AG08395 (cell line): ENCODE measurements around the gene APLNR.
A peak's percentile ranks its signal among the peaks of the same experiment; 100 is the strongest.

Experiments
- DNase-seq: peaks from one replicate; pipeline ENCODE4 v3.0.0; 2012; ENCODE audit warnings: mixed read lengths, low spot score

APLNR gene

GRCh38 chr11:57219021-57219627, 17.9 kb downstream of the APLNR start:
- peak; percentile 12 for DNase-seq

DNA sequence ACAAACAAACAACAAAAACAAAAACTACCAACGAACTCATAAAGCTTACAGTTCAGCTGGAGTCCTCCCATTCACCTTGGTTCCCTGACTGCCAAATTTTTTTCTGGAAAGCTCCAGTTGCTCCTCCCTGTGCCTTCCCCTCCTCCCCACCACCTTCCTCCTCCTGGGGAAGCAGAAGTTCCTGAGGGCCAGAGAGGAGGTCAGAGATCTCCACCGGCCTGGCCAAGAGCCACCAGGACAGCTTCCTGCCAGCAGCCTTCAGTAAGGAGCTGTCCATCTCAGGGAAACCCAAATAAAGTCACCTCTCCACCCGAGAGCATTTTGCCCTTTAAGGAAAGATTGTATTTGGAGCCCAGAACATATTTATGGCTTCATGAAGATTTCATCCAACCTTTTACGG, 20.0 kb downstream of the APLNR start:
- no peak for DNase-seq

- DNase-seq, result no peak
Observed at GRCh38 chr11:57216463-57216862, 20.6 kb downstream of the APLNR start.

DNA sequence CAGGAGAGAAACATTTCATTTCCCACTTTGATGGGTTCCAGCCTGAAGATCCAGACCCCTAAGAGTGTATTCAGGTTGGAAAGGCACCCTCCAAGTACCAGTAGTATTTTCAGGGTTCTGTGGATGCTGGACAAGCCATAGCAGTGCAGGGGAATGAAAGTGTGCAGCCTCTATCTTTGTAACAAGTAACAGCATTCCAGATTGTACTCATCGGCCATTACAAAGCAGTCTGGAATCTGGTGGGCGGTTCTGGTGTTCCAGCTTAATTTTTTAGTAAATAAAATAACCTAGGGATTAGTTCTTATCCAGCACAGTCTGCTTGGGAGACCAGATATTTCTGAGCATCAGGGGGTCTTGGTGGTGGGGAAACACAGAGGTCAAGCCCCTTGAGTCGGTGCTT, 22.6 kb downstream of the APLNR start:
- peak; percentile 88 for DNase-seq

DNA sequence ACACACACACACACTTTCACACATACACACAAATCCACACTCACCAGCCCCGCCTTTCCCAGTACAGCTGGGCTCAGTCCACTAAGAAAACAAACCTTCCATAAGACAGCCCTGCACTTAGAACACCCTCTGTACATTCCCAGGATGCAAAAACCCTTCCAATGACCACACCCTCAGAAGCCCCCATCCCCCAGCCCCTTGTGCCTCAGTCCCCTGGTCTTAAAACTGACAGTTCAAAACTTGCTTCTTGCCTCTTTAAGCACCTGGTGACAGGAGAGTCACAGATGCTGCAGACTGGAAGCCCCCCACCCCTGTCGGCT, 23.0 kb downstream of the APLNR start:
- DNase-seq, result peak; percentile 10

- peak; percentile 17 for DNase-seq
Observed at GRCh38 chr11:57213342-57214097, 23.5 kb downstream of the APLNR start.

- no peak for DNase-seq
Observed at GRCh38 chr11:57210781-57211180, 26.3 kb downstream of the APLNR start.

DNA sequence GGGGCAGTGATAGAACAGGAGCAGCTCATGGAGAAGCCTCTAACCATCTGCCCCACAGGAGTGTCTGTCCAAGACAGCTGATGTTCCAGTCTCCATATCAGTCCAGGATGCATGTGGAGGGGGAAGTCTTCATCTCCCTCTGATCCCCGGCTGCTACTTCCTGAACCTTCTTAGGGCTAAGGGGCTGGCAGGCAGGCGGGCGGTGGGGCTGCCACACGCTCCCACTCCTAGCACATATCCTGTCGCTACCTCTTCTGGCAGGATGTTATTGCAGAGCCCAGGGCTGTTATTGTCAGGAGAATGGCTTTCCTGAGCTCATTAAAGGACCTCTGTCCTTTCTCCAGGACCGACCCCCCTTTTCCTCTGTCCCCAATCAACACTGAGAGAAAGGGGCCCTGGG, 29.9 kb downstream of the APLNR start:
- DNase-seq, result no peak

DNA sequence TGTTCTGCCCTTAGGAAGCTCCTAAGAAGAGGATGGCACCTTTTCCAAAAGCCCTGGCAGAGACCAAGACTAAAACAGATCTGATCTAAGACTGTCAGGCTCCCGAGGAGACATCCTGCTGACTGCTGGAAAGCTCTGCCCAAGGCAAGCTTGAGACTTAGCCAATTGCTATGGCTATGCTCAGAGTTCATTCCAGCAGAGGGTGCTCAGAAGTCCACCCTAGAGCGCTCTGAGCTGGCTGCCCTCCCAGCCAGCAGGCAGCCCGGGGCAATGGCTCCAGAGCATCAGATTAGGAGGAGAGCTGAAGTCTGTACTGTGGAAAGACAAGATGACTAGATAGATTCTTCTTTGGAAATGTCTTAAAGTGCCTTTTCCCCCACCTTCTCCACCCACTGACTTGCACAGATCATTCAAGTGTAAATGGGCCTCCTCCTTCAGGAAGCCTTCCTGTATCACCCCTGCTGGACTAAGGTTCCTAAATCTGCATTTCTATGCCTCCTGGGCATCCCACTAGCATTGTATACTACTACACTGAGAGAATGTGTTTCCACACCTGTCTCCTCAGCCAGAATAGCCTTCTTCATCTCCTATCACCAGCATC, 31.9 kb downstream of the APLNR start:
- peak; percentile 94 for DNase-seq

DNA sequence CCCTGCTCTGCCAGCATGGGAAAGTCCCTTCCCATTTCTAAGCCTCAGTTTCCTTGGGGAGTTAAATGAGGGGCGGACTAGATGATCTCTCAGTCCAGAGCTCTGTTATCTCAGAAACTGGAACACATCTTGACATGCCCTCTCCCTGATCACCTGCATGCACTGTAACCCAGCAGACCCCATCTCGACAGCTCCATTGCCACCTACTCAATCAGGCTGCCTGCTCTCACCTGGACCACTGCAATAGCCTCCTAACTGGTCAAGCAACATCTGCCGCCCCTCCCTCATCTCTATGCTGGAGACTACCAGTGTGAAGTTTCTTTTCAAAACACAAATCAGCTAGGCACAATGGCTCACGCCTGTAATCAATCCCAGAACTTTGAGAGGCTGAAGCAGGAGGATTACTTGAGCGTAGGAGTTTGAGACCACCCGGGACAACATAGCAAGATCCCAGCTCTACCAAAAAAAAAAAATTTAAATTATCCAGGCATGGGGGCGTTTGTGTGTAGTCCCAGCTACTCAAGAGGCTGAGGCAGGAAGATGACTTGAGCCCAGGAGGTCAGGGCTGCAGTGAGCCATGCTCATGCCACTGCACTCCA, 33.1 kb downstream of the APLNR start:
- no peak for DNase-seq

DNA sequence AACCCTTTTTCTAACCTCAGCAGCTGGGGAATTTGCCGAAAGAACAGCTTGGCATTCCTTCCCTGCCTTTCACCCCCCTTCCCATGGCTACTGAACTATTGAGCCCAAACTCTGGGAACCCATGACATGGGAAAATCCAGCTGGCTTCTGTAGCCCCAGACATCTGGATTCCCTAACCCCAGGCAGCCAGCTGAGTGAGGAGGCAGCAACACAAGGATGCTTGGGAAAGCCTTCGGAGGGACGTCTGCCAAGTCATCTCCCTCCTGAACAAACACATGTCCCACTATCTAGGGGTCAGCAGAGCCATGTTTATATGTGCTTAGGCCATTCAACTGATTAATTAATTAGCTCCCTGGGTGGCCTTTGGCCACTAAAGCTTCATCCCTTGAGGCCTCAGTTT, 33.7 kb downstream of the APLNR start:
- peak; percentile 10 for DNase-seq

- DNase-seq, result no peak
Observed at GRCh38 chr11:57202281-57202680, 34.8 kb downstream of the APLNR start.

GRCh38 chr11:57200917-57201316, 36.1 kb downstream of the APLNR start:
- no peak for DNase-seq

DNA sequence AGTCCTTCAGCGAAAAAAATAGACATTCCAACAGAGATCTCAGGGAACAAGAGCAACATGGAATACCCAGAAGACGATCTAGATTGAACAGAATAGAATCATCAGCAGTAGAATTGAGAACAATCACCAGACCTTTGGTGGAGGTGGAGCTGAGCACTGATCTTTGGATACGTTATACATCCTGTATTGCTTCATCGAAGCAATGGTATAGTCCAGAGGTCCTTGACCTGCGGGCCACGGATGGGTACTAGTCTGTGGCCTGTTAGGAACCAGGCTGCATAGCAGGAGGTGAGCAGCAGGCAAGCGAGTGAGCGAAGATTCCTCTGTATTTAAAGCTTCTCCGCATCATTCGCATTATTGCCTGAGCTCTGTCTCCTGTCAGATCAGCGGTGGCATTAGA, 37.7 kb downstream of the APLNR start:
- DNase-seq, result no peak

- no peak for DNase-seq
Observed at GRCh38 chr11:57197762-57198161, 39.3 kb downstream of the APLNR start.

GRCh38 chr11:57196596-57196995, 40.5 kb downstream of the APLNR start:
- no peak for DNase-seq

DNA sequence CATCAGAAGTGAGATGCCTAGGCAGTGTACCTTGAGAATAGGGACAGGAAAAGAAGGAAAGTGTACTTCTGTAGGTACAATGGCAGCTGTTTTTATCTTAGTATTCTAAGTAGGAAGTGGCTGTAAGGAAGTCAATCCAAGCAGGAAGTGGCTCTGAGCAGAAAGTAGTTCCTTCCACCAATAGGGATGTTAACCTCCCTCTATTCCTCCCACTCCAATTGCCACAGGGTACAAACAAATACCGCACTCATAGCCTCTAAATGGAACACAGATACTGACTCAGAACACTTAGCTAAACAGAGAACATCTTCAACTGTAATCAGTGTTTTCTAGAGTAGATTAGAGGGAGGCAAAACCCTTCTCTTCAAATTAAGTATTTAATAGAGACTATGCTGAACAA, 44.7 kb downstream of the APLNR start:
- no peak for DNase-seq

DNA sequence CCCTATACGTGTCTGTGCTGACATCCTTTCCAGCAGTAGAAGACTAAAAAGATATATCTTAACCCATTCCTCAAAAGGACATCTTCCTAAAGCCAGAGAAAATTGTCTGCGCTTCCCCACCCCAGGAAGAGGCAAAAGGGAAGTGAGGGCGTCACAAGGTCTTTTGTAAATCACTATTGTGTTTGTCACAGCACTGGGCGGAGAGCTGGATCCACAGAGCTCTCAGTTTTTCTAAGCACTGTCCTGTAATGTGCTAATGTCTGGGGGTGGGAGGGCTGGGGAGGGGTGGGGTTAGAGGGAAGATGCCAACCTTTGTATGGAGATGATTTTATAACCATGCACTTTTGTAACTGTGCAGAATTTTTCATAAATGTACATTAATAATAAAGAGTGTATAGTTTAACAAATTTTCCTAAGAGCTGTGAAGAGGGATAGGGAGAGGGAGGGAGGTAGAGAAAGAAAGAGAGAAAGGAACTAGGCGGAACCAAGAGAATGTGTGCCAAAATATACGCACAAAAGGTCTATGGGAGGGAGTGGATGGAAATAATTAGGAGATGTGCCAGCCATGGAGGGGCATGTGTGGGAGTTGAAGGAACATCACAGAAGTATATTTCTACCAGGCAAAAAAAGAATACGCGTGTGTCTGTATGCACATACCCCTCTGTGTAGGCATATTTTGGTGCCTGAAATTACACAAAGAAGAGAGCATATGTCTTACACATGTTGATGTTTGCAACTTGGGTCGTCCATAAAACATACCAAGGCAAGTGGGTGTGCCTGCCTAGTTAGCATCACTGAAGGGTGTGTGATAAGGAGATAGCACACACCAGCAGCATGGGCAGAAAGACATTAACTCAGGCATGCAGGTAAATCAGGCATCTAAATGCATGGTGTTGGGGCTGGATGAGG, 45.5 kb downstream of the APLNR start:
- DNase-seq, result no peak

- no peak for DNase-seq
Observed at GRCh38 chr11:57190548-57190947, 46.5 kb downstream of the APLNR start.
